Measurements from ENCODE around the gene DPP6.
"Not testable (repeated sequence)": the region's sequence is repeated elsewhere in the genome, so short reads cannot be mapped to it uniquely, and the experiment has no call there.

DNA sequence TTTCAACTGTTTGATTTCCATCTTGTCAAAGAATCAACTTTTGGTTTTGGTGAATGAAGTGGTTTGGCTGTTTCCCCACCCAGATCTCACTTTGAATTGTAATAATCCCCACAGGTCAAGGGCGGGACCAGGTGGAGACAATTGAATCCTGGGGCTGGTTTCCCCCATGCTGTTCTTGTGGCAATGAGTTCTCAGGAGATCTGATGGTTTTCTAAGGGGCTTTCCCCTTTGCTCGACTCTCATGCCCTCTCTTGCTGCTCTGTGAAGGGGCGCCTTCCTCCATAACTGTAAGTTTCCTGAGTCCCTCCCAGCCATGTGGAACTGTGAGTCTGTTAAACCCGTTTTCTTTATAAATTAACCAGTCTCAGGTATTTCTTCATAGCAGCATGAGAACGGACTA lies 68.6 kb downstream of the DPP6 start:
- TF ChIP-seq, protein P1, sequence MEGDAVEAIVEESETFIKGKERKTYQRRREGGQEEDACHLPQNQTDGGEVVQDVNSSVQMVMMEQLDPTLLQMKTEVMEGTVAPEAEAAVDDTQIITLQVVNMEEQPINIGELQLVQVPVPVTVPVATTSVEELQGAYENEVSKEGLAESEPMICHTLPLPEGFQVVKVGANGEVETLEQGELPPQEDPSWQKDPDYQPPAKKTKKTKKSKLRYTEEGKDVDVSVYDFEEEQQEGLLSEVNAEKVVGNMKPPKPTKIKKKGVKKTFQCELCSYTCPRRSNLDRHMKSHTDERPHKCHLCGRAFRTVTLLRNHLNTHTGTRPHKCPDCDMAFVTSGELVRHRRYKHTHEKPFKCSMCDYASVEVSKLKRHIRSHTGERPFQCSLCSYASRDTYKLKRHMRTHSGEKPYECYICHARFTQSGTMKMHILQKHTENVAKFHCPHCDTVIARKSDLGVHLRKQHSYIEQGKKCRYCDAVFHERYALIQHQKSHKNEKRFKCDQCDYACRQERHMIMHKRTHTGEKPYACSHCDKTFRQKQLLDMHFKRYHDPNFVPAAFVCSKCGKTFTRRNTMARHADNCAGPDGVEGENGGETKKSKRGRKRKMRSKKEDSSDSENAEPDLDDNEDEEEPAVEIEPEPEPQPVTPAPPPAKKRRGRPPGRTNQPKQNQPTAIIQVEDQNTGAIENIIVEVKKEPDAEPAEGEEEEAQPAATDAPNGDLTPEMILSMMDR (IDR thresholded peaks at IDR 0.05): not testable (repeated sequence)
- TF ChIP-seq POLR2A (IDR thresholded peaks at IDR 0.05): not testable (repeated sequence)

Data from Peyer's patch (tissue), 4 donors.